Mesenchymal stem cell (in vitro differentiated cells and primary cell): ENCODE data around the gene DSG3.
A peak's percentile ranks its signal among the peaks of the same experiment; 100 is the strongest.

Experiments used
- DNase-seq: peaks from one replicate; pipeline ENCODE4 v3.0.0-alpha.2; 2013
- H2AFZ ChIP-seq: one replicate; pipeline ENCODE4 v1.6.1; 2013; ENCODE audit warnings: low read depth, mild to moderate bottlenecking, control low read depth, inconsistent platforms, low read length, moderate library complexity
- H2AK5ac ChIP-seq: 2 replicates; pipeline ENCODE4 v1.6.1; 2013; ENCODE audit warnings: low read length, moderate library complexity, mild to moderate bottlenecking, inconsistent platforms; ENCODE audit not compliant: severe bottlenecking
- H2BK120ac ChIP-seq: one replicate; pipeline ENCODE4 v1.6.1; 2013; ENCODE audit warnings: low read depth, mild to moderate bottlenecking, inconsistent platforms, low read length, moderate library complexity
- H2BK12ac ChIP-seq, 2 experiments: one replicate each; pipeline ENCODE4 v1.6.1; 2013; ENCODE audit warnings: inconsistent platforms in 2 of 2, low read length in 2 of 2, mild to moderate bottlenecking in 2 of 2, moderate library complexity in 2 of 2, control low read depth in 1 of 2
- H2BK15ac ChIP-seq: one replicate; pipeline ENCODE4 v1.6.1; 2013; ENCODE audit warnings: mild to moderate bottlenecking, low read depth, inconsistent platforms; ENCODE audit not compliant: poor library complexity, severe bottlenecking
- H2BK5ac ChIP-seq: 2 replicates; pipeline ENCODE4 v1.6.1; 2013; ENCODE audit warnings: low read depth, mild to moderate bottlenecking, low read length, control low read depth, inconsistent platforms; ENCODE audit not compliant: poor library complexity, severe bottlenecking
- H3K14ac ChIP-seq, 2 experiments: one replicate each; pipeline ENCODE4 v1.6.1; 2013; ENCODE audit warnings: inconsistent platforms in 2 of 2, low read length in 2 of 2, control low read depth in 1 of 2, mild to moderate bottlenecking in 1 of 2, moderate library complexity in 1 of 2
- H3K18ac ChIP-seq, 2 experiments: one replicate each; pipeline ENCODE4 v1.6.1; 2013; ENCODE audit warnings: inconsistent platforms in 2 of 2, low read length in 2 of 2, control low read depth in 1 of 2, low read depth in 1 of 2, mild to moderate bottlenecking in 1 of 2
- H3K23ac ChIP-seq, 2 experiments: one replicate each; pipeline ENCODE4 v1.6.1; 2013; ENCODE audit warnings: inconsistent platforms in 2 of 2, low read length in 2 of 2, mild to moderate bottlenecking in 2 of 2, moderate library complexity in 2 of 2, control low read depth in 1 of 2
- H3K27ac ChIP-seq: 2 replicates; pipeline ENCODE4 v1.5.1; 2013; ENCODE audit warnings: mild to moderate bottlenecking, moderate library complexity, low read length, control low read depth, inconsistent platforms; ENCODE audit not compliant: poor library complexity, severe bottlenecking
- H3K27me3 ChIP-seq, 2 experiments: 2 replicates each; pipeline versions ENCODE4 v1.6.1 to v1.7.0; 2013; ENCODE audit warnings: low read length in 2 of 2, mild to moderate bottlenecking in 2 of 2, moderate library complexity in 2 of 2, control low read depth in 1 of 2, inconsistent platforms in 1 of 2; ENCODE audit not compliant: control insufficient read depth in 1 of 2, insufficient read depth in 1 of 2
- H3K36me3 ChIP-seq, 2 experiments: 2 replicates each; pipeline versions ENCODE4 v1.6.1 to v1.7.0; 2013; ENCODE audit warnings: low read length in 2 of 2, control low read depth in 1 of 2, inconsistent platforms in 1 of 2, low read depth in 1 of 2, mild to moderate bottlenecking in 1 of 2; ENCODE audit not compliant: insufficient read depth in 2 of 2, control insufficient read depth in 1 of 2
- H3K4ac ChIP-seq, 2 experiments: one replicate each; pipeline ENCODE4 v1.6.1; 2013; ENCODE audit warnings: inconsistent platforms in 2 of 2, low read length in 2 of 2, mild to moderate bottlenecking in 2 of 2, moderate library complexity in 2 of 2, control low read depth in 1 of 2, low read depth in 1 of 2
- H3K4me1 ChIP-seq: 2 replicates; pipeline ENCODE4 v1.6.1; 2013; ENCODE audit warnings: low read depth, low read length, control low read depth; ENCODE audit not compliant: control insufficient read depth, insufficient read depth
- H3K4me2 ChIP-seq: 2 replicates; pipeline ENCODE4 v1.6.1; 2013; ENCODE audit warnings: low read length, mild to moderate bottlenecking, inconsistent platforms; ENCODE audit not compliant: poor library complexity, severe bottlenecking
- H3K4me3 ChIP-seq, 2 experiments: 2 replicates each; pipeline versions ENCODE4 v1.5.1 to v1.7.0; 2013; ENCODE audit warnings: low read length in 2 of 2, mild to moderate bottlenecking in 2 of 2, control low read depth in 1 of 2, low read depth in 1 of 2; ENCODE audit not compliant: insufficient read depth in 1 of 2
- H3K79me1 ChIP-seq: replicated peaks from 2 replicates; pipeline ENCODE4 v1.6.1; 2013; ENCODE audit warnings: mild to moderate bottlenecking, control low read depth, low read length, inconsistent platforms; ENCODE audit not compliant: poor library complexity, severe bottlenecking
- H3K9ac ChIP-seq: 2 replicates; pipeline ENCODE4 v1.7.0; 2013; ENCODE audit warnings: mild to moderate bottlenecking, low read length, moderate library complexity
- H3K9me3 ChIP-seq: 2 replicates; pipeline ENCODE4 v1.7.0; 2013; ENCODE audit warnings: mild to moderate bottlenecking, low read length; ENCODE audit not compliant: control insufficient read depth
- H4K8ac ChIP-seq: one replicate; pipeline ENCODE4 v1.6.1; 2013; ENCODE audit warnings: inconsistent platforms, mild to moderate bottlenecking, low read length, moderate library complexity
- H4K91ac ChIP-seq: one replicate; pipeline ENCODE4 v1.6.1; 2013; ENCODE audit warnings: mild to moderate bottlenecking, low read length, inconsistent platforms
- WGBS: methylation state at CpG from one replicate; pipeline ENCODE4 v1.1.7; 2013; ENCODE audit warnings: mixed read lengths; 5-methylcytosine and 5-hydroxymethylcytosine counted together

Gene DSG3

DNA sequence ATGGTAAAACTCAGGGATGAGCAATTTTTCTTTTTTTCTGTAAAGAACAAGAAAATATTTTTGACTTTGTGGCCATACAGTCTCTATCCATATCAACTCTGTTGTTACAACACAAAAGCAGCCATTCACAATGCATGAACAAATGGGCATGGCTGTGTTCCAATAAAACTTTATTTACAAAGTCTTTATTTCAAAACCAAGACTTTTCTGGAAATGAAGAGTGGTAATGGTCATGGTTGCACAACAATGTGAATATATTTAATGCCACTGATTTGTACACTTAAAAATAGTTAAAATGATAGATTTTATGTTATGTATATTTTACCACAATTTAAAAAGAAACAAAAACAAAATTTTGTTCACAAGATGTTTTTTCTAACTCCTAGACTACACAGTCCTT lies 1.6 kb upstream of the DSG3 start:
- Histone ChIP-seq H2BK15ac (no peak overlapping the region), H3K23ac (no peak overlapping the region), H3K4me2 (no peak overlapping the region), H2AFZ (no peak overlapping the region), H3K27ac (no peak overlapping the region), H3K27me3 (no peaks in the 10 kb centered on the region), H2BK120ac (no peak overlapping the region), H3K9me3 (no peaks in the 10 kb centered on the region), H2BK5ac (no peak overlapping the region), H3K4me1 (no peaks in the 10 kb centered on the region), H3K14ac (no peak overlapping the region), H2BK12ac (no peak overlapping the region), H4K8ac (no peak overlapping the region), H3K18ac (no peak overlapping the region), H4K91ac (no peak overlapping the region), H3K4ac (no peak overlapping the region), H2AK5ac (no peak overlapping the region), H3K9ac (no peak overlapping the region), H3K79me1 (no peaks in the 10 kb centered on the region), H3K4me3 (no peak overlapping the region), H3K36me3 (no peaks in the 10 kb centered on the region)
- no peak for DNase-seq

DNA sequence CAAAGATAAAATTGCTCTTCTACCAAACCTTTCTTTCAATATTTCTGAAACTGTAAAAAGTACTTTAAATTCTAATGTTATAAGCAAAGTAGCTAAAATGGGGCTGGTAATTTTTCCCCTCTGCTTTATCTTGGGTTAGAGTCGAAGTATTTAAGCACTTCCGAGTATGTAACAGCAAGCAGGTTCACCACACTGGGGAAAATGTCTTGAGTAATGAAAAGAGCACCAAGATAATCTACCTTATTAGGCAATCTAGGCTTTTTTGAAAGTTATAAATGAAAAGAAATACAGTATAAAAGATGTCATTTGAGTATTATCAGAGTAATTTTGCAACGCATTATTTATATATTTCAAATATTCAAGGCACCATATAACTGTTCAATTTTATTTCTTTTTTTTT lies 687 bp upstream of the DSG3 start:
- no peaks in the 10 kb centered on the region for H3K36me3 ChIP-seq
- H2AFZ ChIP-seq, result no peak overlapping the region

DNA sequence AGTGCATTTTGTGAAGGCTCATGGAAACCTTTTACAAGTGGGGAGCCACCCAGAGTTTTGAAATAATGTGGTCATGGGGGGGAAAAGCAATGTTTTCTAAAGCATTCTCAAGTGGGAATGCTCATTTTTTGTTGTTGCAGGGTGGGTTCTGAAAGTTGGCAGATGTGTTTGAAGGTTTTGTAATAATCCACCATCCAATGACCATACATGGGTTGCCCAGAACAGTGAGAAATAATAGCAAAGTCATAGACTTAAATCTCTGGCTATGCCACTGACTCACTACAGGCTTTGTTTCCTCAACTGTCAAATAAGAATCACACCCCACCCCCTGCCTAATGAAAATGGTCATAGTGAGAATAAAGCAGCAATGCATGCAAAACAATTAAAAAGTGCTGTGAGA lies 2.9 kb downstream of the DSG3 start:
- H2BK15ac ChIP-seq, result no peak overlapping the region
- no peak overlapping the region for H3K9ac ChIP-seq
- no peak overlapping the region for H3K18ac ChIP-seq
- DNase-seq, result no peak
- no peak overlapping the region for H3K4me2 ChIP-seq
- no peak overlapping the region for H4K8ac ChIP-seq
- H2AK5ac ChIP-seq, result no peak overlapping the region
- no peaks in the 10 kb centered on the region for H3K9me3 ChIP-seq
- no peak overlapping the region for H3K4ac ChIP-seq
- no peak overlapping the region for H3K14ac ChIP-seq
- no peak overlapping the region for H3K23ac ChIP-seq
- H3K4me1 ChIP-seq, result no peaks in the 10 kb centered on the region
- H3K4me3 ChIP-seq, result no peak overlapping the region
- no peaks in the 10 kb centered on the region for H3K27me3 ChIP-seq
- H4K91ac ChIP-seq, result no peak overlapping the region
- H2BK5ac ChIP-seq, result no peak overlapping the region
- H2BK120ac ChIP-seq, result no peak overlapping the region
- no peak overlapping the region for H2BK12ac ChIP-seq
- H3K27ac ChIP-seq, result no peak overlapping the region
- no peaks in the 10 kb centered on the region for H3K79me1 ChIP-seq
- H3K36me3 ChIP-seq, result no peaks in the 10 kb centered on the region
- H2AFZ ChIP-seq, result no peak overlapping the region

More for the DNA sequence above, 687 bp upstream of the DSG3 start:
- no peak for DNase-seq
- Histone ChIP-seq H3K27me3 (no peaks in the 10 kb centered on the region), H3K4me1 (no peaks in the 10 kb centered on the region), H2BK120ac (no peak overlapping the region), H3K18ac (no peak overlapping the region), H2BK15ac (no peak overlapping the region), H3K4ac (no peak overlapping the region), H3K4me3 (no peak overlapping the region), H3K27ac (no peak overlapping the region), H2BK12ac (no peak overlapping the region), H4K8ac (no peak overlapping the region), H2AK5ac (no peak overlapping the region), H3K9me3 (no peaks in the 10 kb centered on the region), H3K79me1 (no peaks in the 10 kb centered on the region), H3K23ac (no peak overlapping the region), H3K14ac (no peak overlapping the region), H3K9ac (no peak overlapping the region), H2BK5ac (no peak overlapping the region), H3K4me2 (no peak overlapping the region), H4K91ac (no peak overlapping the region)
- 100% methylated on average over 2 of the region's 3 CpGs for WGBS

DNA sequence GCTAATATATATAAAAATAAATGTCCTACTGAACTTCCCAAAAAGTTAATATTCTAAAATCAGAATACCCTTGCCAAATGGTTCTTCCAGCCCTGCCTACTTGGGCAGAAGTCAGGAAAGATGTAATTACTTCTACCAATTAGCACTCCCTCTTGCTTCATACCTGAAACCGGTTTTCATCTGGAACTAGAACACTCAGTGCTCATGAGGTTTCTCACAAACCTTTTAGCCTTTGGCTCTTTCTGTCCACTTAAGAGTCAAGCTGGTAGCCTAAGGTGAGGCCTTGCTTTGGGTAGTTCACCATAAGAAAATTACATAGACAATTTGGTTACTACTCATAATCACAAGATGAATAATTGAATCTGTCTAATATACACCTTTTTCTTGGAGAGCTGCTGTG lies 4.1 kb downstream of the DSG3 start:
- Histone ChIP-seq H2BK12ac (no peak overlapping the region), H2BK15ac (no peak overlapping the region), H2AK5ac (peak overlapping the region; percentile 36), H3K14ac (no peak overlapping the region), H3K23ac (no peak overlapping the region), H2AFZ (no peak overlapping the region), H4K91ac (no peak overlapping the region), H3K4ac (no peak overlapping the region), H2BK120ac (no peak overlapping the region), H3K27me3 (no peaks in the 10 kb centered on the region), H3K18ac (peak overlapping the region in 1 of 2 experiments; percentile 52), H3K4me1 (no peaks in the 10 kb centered on the region), H2BK5ac (no peak overlapping the region), H3K9ac (no peak overlapping the region), H3K4me3 (no peak overlapping the region), H4K8ac (peak overlapping the region; percentile 63), H3K27ac (no peak overlapping the region), H3K4me2 (no peak overlapping the region), H3K9me3 (no peaks in the 10 kb centered on the region), H3K79me1 (no peaks in the 10 kb centered on the region), H3K36me3 (no peaks in the 10 kb centered on the region)
- WGBS, result 100% methylated on average over 1 of the region's 1 CpG
- DNase-seq, result no peak
